Right renal cortex interstitium (tissue), 3 donors: ENCODE data around the gene EPHB2. TPM values are rescaled to one million over a fixed set of nuclear protein-coding genes. Genes with fewer than 3 reads are reported as not detected.

ENCODE experiments used
- DNase-seq, 3 donors: peaks; one replicate each; pipeline ENCODE4 v3.0.0-alpha.2; 2013; ENCODE audit warnings: low read depth in 3 of 3, low spot score in 2 of 3
- polyA plus RNA-seq, 3 donors: library from polyadenylated mRNA; unstranded; fragments of 120-200 nt; gene quantifications; one replicate each; pipeline ENCODE4 v1.2.1, GENCODE V29; 2013; ENCODE audit not compliant: insufficient read length in 3 of 3

EPHB2 gene
- polyA plus RNA-seq, 3 donors, result 9.3 to 12.8 (median 11.9) TPM

DNA sequence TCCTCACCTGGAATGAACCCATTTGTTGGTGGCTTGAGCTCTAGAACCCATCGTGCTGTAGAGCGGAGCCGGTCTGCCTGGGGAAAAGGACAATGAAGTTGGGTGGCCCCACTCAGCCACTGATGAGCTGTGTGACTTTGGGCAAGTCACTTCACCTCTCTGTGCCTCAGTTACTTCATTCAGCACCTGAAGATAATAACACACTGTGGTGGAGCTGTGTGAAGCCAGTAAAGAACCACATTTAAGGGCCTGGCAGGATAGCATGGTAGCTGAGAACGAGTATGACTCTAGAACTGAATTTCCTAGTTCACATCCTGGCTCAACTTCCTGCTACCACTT, 37.1 kb downstream of the EPHB2 start:
- no peak for DNase-seq

DNA sequence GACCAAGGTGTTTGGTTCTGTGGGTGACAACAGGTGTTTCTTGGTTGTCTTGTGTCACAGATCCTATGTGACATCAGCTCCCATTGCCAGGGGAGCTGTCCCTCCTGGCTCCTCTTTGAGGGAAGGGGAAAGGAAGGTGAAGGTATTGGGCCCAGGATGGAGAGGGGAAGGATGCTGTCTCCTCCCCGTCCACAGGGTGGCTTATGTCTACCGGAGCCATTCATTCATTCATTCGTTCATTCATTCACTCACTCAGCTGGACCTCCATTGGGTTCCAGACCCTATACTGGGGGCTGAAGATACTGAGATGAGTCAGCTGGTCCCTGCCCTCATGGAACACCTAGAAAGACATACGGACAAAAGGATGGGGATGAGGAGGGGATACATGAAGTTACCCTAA, 38.9 kb downstream of the EPHB2 start:
- no peak for DNase-seq

GRCh38 chr1:22749919-22750684, 39.5 kb downstream of the EPHB2 start:
- DNase-seq, result peak in 1 of 3 donors; percentile 39

GRCh38 chr1:22750685-22751051, 40.0 kb downstream of the EPHB2 start:
- no peak for DNase-seq

GRCh38 chr1:22751124-22751531, 40.5 kb downstream of the EPHB2 start:
- DNase-seq, result no peak

DNA sequence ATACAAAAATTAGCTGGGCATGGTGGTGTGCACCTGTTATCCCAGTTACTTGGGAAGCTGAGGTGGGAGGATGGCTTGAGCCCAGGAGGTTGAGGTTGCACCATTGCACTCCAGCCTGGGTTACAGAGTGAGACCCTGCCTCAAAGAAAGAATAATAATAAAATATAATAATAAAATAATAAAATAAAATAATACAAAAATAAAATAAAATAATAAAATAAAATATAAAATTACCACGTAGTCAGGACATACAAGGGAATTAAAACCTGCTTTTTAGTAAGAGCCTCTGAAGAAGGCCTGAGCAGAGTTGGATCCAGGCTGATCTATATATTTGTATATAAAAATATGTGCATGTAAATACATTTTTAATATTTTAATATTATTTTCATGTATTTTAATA, 41.7 kb downstream of the EPHB2 start:
- no peak for DNase-seq

DNA sequence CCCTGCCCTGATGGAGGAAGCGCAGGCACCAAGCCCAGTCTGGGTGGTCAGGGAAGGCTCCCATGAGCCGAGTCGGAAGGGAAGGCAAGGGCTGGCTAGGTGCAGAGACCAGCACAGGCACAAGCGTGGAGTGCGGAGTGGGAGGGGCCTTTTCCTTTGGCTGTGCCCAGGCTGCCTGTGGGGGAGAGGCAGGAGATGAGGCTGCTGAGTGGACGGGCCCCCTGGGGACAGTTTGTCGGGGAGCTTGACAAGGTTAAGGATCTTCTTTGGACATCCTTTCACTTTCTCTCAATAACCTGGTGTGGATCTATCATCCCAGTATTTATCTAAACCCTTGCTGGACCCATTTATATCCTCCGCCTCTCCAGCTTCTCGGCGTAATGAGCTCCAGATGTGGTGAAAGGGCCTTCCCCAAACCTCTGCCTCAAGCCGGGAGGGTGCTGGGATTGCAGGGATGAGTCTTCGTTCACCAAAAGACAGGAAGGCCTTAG, 42.9 kb downstream of the EPHB2 start:
- DNase-seq, result no peak

DNA sequence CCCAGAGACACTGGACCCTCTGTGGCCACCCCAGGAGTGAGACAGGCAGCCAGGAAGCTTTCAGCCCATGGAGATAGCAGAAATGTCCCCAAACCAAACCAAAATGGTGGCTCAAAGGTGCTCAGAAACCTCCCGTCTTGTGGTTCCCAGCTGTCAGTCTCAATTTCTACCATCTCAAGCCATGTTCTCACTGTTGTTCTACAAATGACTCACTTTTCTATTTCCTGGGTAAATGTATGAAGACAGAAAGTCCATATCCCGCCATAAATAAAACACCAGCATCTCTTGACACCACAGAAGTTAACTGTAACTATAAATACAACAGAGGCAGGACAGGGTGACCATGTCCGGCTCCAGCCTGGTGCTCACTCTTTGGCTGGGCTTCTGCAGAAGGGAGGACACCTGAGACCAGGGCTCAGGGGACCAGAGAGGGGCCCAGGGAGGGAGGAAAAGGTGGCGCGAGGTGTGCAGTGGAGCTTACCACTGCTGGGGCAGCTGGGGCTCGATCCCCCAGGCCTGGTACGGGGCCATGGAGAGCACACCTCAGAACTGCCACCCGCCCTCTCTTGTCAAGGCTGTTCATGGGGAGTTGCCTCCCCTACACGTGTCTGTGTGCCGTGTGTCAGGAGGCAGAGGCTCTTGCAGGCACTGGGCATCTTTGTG, 43.6 kb downstream of the EPHB2 start:
- DNase-seq, result no peak

DNA sequence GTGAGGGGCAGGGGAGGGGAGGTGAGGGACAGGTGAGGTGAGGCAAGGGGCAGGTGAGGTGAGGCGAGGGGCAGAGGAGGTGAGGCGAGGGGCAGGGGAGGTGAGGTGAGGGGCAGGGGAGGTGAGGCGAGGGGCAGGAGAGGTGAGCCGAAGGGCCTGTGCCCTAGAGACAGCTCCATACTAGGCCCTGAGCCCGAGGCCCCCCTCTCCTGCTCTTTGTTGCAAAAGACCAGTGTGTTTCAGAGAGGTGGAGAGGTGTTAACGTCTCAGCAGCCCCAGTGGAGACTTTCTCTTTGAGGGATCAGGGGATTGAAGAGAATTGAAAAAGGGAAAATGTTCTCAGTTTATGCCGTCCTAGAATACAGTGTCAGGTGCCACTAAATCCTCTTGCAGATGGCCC, 44.2 kb downstream of the EPHB2 start:
- no peak for DNase-seq

- no peak for DNase-seq
These were observed 45.0 kb downstream of the EPHB2 start for GRCh38 chr1:22755641-22756040.

GRCh38 chr1:22756125-22756735, 45.6 kb downstream of the EPHB2 start:
- DNase-seq, result no peak

DNA sequence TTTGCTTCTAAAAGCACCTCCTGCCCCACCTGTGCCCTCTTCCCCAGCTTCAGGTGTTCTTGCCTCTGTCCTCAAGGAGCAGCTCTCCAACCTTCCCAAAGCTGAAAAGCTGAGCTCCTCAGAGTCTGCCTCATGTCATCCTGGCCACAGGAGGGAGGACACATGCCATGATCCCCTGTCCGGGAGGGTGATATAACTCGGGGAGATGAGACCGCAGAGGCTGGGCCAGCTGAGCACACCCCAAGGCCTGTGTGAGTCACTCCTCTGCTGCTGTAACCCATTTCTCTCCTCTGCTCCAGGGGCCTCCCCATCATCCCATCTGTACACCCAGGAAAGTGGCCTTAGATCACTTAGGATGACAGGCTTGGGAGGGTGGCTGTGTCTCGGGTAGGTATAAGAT, 49.8 kb downstream of the EPHB2 start:
- no peak for DNase-seq

- DNase-seq, result no peak
These were observed 50.5 kb downstream of the EPHB2 start for GRCh38 chr1:22761101-22761500.

DNA sequence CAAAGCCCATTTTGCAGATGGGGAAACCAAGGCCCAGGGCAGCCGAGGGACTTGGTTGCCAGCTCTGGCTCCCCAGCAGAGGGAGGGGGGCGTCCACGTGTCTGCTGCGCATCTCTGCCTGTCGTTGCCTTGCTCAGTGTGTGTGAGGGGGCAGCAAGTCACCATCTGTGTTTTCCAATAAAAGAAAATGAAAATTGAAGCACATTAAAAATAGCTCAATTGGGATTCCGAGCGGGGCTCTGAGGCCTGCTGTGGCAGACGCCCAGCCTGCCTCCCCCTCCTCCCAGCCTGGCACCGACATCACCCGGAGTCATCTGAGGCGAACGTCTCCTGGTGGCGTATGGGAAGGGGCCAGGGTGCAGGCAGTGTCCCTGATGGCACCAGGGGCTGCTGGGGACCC, 51.2 kb downstream of the EPHB2 start:
- no peak for DNase-seq

DNA sequence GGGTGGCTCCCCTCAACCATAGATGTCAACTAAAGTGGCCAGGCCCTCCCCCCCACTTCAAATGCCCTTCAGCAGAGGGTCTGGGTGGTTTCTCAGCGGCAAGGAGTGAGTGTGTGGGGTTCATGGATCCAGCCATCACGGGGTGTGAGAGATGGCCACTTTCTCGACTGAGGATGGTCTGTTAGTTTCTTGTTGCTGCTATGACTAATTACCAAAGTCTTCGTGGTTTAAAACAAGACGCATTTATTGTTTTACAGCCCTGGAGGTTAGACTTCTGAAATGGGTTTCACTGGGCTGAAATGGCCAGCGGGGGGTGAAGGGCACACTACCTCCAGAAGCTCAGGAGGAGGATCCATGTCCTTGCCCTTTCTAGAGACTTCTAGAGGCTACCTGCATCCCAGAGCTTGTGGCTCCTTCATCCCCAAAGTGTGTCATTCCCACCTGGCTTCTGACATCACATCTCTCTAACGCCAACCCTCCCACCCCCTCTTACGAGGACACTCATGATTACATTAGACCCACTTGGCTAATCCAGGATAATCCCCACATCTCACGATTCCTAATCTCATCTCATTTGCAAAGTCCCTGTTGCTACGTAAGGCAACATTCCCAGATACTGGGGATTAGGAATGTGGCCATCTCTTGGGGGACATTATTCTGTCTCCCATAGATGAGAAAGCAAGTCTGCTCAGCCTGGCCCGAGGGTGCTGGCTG, 53.0 kb downstream of the EPHB2 start:
- DNase-seq, result no peak

DNA sequence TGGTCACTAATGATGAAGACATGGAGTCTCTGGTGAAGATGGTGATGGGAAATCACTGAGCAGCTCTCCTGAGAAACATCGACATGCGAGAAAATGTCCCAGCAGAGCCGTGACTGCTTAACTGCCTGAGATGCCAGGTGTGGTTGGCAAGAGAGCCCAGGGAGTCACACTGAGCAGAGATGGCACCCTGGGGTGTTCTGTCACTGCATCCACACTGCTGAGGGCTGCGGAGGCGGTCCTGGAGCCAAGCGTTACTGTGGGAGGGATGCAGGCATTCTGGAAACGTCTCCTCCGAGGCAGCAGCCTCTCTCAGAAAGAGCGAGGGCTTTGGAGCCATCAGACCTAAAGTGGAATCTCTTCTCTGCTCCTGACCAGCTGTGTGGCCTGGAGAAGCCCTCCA, 57.2 kb downstream of the EPHB2 start:
- DNase-seq, result no peak

DNA sequence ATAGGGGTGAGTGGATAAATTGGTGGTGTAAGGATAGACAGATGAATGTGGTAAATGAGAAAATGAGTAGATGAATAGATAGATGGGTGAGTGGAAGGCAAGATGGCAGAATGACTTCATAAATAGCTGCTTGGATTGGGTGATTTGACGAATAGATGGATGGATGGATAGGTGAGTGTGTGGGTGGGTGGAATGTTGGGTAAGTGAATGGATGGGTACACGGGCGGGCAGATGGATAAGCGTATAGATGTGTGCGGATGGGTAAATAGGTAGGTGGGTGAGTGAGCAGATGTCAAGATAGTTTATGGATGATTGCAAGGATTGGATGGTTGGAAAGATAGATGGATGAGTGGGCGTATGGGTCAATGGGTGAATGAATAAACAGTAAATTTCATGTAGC, 59.3 kb downstream of the EPHB2 start:
- no peak for DNase-seq

DNA sequence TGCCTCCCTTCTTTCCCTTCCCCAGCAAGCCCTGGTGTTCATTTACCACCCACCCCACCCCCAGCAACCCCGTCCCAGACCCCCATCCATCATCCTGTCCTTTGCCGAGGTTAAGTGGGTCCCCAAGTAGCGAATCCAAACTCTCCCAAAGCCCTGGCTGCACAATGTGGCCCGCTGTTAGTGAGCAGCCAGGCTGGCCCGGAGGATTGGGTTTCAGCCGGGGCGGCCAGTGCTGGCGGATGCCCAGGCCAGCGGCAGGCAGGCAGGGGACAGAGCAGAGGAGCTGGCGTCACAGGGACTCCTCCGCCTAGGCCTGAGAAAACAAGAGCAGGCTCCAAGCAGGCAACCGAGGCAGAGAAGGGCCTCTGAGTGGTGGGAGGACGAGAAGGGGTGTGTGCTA, 61.4 kb downstream of the EPHB2 start:
- peak in 2 of 3 donors; percentile 54 to 74 for DNase-seq

DNA sequence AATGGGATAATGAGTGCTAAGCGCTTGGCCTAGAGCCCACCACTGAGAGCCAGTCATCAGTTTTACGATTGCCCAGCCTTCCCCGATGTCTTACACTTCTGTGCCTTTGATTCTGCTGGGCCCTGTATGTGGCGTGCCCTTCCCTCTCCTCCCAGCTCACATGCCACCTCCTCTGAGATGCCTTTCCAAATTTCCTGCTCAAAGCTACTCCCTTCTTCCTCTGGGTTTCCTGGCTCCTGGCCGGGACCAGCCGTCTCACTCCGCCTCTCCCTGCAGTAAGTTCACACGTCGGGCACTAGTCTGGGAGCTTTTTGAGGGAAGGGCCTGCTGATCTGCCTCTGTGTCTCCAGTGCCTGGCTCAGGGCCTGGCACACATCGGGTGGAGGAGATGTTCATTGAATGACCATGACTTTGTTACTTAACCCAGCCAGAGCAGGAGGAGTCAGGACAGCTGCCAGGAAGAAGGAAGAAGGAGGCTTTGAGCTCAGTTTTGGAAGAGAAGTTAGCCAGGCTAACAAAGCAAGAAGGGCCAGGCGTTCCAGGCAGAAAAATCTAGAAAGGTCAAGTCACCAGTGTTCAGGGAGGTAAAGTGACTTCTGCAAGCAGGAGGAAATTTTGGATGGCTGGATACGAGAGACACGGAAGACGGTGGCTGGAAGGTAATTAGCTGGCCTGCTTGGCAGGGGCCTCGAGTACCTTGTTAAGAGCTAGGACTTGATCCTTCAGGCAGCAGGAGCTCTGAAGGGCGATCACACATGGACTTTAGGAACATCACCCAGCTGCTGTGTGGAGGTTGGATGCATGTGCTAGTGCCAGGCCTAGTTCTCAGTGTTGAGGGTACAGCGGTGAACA, 63.6 kb downstream of the EPHB2 start:
- no peak for DNase-seq

GRCh38 chr1:22774833-22775182, 64.2 kb downstream of the EPHB2 start:
- DNase-seq, result no peak

DNA sequence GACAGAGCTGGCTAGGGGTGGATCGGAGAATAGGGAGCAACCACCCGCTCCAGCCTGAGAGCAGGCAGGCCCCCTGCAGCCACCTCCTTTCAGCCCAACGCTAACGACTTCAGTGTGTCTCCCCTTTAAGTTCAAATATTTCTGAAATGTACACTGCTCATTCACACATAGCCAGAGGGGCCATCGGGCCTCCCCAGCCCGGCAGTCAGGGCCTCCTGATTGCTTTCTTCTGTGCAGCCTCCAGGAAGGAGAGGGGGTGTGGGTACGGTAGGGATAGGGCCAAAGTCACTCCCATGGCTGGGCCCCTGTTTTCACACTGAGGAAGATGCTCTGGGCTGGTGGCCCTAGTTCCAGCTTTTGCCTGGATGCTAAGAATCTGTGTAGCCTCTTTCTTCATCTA, 64.8 kb downstream of the EPHB2 start:
- DNase-seq, result no peak
